CMK (cell line): ENCODE measurements around the gene SRP9.
"Not testable (repeated sequence)": the region's sequence is repeated elsewhere in the genome, so short reads cannot be mapped to it uniquely, and the experiment has no call there.

Experiments
- DNase-seq: peaks from one replicate; pipeline ENCODE4 v3.0.0-alpha.2; 2010; ENCODE audit warnings: low read depth

The SRP9 gene

DNA sequence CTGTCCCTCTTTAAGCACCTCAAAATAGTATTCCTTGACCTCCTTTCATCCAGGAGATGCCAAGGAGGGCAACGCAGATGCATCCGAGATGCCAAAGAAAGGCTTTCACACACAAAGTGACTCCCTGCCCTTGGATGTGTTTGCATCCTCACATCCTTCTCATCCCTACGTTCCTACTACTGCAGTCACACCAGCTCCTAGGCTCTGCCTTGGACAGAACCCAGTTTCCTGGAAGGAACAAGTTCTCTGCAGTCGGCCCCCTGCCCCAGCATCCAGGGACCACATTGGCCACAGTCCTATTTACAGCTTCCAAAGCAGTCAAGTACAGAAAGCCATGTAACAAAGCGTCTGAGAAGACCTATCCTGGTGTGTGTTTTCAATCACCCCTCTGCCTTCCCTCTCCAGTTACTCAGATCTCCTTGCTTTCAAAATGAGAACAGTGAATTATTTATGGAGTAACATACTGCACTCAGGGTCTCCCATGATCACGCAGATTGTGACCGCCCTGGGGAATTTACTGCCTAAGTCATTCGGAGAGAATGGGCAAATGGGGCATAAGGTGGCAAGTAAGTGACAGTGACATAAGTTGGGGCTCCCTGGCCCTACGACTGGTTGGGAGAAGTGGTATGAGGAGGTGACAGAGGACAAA lies 21.8 kb upstream of the SRP9 start:
- no peak for DNase-seq

DNA sequence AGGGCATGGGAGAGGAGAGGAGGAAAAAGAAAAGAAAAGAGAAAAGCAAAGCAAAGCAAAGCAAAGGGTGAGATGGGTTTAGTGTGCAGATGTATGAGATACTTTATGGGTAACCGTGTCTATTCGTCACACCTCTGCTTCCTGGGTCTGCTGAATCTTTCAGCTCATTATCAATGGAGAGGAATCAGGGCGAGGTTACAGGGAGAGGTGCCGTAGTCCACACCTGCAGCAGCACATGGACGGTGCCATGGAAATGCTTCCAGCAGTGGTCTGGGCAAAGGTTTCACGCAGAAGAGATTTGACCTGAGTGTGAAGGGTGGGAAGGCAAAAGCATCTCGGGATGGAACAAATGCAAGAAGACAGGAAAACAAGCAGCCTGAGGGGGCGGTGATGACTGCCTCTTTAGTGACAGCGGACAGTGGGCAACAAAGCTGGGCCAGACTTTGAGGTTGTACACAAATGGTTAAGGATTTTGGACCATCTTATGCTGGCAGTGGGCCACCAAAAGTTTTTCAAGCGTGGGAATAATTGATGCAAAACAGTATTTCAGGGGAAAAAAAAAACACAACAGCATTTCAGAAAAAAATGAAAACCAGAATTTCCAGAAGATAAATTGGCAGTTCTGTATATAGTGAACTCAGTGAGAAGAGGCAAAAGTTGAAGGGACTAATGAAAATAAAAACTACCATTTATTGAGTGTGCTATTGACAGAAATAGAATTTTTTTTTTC lies 19.5 kb upstream of the SRP9 start:
- DNase-seq = no peak

DNA sequence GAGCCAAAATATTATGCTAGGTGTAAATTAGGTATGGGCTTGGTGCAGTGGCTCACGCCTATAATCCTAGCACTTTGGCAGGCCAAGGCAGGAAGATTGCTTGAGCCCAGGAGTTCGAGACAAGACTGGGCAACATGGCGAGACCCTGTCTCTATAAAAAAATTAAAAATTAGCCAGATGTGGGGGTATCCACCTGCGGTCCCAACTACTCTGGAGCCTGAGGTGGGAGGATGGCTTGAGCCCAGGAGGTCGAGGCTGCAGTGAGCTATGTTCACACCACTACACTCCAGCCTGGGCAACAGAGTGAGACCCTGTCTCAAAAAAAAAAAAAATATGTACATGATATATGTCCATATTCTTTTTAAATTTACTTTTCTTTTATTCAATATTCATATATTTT lies 17.7 kb upstream of the SRP9 start:
- not testable (repeated sequence) for DNase-seq

DNA sequence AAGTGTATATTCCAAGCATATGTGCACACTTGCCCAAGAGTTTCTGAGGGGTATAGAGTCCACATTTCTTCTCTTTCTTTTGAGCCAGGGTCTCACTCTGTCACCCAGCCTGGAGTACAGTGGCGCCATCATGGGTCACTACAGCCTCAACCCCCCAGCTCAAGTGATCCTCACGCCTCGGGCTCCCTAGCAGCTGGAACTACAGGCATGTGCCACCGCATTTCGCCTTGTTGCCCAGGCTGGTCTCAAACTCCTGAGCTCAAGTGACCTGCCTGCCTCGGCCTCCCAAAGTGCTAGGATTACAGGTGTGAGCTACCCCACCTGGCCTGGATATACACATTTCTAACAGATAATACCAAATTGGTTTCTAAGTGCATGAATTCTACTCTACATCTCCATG lies 17.1 kb upstream of the SRP9 start:
- no peak for DNase-seq

DNA sequence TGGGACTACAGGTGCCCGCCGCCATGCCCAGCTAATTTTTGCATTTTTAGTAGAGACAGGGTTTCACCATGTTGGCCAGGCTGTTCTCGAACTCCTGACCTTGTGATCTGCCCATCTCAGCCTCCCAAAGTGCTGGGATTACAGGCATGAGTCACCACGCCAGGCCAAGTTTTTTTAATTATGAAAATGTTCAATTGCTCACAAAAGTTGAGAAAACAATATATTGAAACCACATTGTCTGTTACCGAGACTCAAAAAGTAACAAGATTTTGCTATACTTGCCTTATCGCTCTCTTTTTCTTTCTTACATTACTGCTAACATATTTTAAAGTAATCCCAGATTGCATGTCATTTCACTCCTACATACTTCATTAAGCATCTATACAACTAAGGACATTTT lies 16.2 kb upstream of the SRP9 start:
- DNase-seq = not testable (repeated sequence)

DNA sequence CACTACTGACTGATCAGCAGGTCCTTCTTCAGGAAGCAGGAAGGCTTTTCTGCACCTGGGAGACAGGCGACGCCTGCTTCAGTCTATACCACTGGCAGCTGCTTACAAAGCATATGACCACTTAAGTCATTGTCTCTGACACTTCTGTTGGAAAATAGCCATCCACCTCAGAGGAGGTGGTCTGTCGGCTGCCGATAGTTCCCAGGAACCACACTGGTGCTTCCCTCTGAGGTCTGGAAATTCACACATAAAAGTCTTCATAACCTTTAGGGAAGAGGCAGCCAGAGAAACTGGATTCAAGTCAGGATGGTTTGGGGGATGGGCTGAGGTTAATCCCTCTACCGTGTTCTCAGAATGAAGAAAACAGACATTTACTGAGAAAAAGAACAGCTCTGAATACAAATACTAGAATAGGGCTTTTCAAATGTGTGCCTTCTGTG lies 15.6 kb upstream of the SRP9 start:
- DNase-seq = no peak

DNA sequence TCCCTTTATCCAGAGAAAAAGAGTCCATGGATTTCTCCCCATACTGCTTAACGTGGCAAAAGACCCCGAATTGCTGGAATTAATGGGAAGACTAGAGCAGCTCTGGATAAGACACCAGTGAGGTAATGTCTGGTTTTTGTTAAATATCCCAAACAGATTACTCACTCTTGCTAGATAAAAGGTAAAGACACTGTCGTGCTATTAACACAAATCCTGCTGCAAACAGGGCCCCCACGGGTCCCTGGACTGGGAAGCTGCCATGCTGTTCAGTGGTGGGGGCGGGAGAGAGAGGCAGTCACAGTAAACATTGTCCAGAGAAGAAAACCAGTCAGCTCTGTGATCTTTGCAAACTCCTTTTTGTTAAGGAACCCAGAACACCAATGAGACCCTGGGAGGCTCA lies 15.2 kb upstream of the SRP9 start:
- DNase-seq = no peak

DNA sequence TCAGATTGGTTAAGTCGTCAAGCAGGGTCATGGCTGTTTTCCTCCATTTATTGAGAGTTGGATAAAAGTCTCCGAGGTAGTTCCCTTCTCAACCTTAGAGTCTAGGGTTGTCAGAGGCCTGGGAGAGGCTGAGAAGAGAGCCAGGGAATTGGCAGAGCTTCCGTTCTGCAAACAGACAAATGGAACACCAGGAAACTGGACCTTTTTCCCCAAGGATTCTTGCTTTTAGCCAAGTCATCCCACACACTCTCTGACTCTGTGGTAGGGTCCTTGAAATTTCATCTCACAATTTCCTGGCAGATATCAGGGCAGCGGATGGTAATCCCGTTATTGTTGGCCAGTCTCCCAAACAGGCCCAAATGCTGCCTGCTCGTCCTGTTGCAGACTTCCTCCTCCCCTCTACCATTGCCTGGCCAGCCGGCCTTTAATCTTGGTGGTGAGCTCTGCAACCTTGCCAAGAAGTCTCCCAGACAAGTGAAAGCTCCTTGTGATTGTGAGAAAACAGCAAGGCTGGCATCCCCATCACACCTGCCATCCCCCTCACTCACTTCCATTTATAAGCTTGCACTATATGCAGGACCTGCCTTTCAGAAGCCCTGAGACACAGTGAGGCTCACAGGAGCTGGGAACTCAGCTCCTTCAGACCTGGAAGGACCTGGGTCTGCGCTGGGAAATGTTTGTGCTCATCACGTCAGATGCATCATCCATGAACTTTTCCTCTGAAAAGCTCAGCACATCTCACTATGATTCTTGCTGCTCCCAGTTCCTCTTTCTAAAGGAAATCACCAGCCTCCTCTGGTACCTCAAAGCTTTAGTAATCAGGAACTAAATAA lies 13.7 kb upstream of the SRP9 start:
- no peak for DNase-seq

DNA sequence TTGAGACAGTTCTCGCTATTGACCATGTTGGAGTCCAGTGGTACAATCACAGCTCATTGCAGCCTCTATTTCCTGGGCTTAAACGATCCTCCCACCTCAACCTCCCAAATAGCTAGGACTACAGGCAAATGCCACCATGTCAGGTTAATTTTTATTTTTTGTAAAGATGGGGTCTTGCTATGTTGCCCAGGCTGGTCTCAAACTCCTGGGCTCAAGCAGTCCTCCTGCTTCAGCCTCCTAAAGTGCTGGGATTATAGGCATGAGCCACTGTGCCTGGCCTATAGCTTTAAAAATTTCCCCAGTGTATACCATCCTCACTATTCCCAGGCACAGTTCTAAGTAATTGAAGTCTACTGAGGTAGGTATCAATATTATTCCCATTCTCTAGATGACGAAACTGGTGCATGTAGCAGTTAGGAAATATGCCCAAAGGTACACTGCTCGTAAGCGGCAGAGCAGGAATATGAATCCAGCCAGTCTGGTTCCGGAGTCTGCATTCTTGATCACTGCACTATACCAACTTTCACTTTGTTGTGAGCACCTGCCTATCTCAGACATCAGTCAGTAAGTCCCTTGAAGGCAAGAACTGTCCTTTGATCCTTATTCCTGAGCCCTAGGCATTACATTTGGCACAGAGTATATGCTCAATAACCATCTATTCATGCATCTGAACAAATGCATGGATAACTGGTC lies 11.5 kb upstream of the SRP9 start:
- no peak for DNase-seq

DNA sequence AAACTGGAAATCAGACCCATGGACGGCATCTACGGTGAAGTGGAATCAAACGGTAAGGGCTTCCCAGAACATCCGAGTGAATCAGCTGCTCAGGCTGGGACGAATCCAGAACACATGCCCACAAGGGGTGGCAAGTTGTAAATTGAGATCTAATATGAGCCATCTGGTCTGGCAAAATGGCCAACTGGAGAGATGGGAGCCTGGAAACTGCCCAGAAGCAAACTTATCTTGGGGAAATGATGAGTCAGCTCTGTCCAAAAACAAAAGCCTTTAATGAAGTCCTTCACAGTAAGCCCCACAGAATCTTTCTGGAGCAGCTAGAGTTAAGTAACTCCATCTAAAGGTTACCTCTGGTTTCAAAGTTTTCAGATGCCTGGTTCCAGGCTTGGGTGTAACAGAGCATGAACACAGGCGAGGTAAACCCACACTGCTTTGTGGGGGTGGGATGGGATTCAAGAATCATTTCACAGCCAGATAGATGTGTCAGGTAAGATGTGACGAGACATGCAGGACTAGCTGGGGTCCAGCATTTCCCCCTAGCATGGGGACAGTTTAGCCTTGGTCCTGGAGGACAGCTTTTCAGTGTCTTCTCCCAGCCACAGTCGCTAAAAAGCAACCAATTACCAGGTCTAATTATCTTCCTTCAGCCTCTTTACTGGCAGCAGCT lies 10.5 kb upstream of the SRP9 start:
- no peak for DNase-seq

DNA sequence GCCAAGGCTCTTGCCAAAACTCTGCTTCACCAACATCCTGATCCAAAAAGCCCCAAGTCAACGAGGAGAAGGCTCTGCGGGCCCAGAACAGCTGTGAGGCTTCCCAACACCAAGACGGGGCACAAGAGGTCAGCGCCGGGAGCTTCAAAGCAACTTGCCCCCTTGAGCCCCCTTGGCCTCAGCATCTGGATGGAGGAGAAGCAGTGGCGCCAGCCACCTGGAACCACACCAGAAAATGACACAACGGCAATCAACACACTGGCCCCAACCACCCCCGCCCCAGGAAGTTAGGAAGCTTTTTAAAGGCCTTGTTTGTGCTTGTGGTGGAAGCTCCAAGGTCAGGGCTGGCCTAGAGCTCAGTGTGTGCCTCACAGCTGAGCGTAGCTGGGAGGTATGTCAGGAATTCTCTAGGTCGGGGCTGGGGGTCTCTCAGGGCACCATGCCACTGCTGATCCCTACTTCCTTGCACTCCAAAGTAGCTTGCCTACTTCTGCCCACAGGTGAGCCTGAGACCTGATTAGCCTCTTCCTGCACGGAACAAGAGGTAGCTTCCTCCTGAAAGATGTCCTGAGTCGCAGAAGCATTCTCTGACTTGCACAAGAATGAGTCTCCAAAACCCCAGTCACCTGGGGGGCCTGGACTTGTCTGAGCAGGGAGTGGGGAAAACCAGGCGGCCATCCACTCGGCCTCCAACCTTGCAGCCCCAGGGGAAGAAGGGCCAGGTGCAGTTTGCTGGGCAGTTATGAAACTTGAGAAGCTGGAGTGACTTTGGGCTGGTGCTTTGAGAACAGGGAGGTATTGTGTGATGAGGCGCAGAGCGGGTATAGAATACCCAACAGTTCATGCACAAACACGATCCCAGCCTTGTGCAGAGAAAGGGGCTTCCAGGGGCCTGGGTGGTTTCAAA lies 9.7 kb upstream of the SRP9 start:
- DNase-seq = no peak

DNA sequence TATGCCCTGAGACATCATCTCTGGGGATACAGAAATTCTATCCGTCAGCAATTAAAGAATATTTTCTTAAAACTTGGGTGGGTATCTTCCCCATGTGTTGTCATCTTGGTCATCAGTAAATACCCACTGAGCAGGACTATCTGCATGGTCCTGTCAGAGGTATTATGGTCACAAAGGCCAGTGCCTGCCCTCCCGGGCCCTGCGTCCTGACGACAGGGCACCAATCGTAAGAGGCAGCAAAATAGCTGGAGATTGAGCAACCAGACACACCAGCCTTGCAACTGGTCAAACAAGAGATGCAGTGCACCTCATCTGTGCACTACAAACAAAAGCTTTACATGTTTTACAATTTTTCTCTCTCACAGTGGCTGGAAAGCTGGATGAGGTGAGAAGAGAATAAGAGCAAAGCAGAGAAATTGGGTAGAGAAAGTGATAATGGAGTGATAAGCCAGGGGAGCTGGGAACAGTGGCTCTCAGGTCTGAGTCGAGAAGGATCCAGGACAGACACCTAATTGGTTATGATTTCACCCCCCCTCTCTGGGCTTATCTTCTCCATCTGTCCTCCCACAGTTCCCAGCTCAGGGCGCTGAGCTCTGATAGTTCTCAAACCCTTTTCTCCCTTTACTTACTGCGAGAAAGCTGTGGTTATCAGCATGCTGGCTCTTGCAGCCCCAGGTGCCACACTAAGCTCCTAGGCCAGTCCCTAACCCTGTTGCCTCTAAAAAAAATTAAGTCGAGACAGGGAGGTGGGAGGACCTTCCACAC lies 8.8 kb upstream of the SRP9 start:
- DNase-seq = no peak

DNA sequence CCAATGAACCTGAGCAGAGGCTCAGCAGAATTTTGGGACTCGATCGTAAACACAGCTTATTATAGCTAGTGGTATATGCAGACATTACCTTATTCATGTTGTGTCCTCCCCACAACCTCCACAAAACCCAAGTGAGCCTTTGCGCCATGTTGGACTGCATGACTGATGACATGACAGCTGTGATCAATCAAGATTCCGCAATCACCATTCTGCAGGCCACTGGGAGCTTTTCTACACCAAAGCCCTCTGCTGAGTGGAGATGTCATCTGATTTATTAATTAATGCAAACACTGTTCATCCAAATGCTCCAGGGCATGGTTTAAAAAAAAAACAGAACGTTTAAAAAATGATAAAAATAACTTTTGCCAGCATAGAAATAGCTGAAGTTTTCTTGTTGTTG lies 7.9 kb upstream of the SRP9 start:
- DNase-seq = no peak

DNA sequence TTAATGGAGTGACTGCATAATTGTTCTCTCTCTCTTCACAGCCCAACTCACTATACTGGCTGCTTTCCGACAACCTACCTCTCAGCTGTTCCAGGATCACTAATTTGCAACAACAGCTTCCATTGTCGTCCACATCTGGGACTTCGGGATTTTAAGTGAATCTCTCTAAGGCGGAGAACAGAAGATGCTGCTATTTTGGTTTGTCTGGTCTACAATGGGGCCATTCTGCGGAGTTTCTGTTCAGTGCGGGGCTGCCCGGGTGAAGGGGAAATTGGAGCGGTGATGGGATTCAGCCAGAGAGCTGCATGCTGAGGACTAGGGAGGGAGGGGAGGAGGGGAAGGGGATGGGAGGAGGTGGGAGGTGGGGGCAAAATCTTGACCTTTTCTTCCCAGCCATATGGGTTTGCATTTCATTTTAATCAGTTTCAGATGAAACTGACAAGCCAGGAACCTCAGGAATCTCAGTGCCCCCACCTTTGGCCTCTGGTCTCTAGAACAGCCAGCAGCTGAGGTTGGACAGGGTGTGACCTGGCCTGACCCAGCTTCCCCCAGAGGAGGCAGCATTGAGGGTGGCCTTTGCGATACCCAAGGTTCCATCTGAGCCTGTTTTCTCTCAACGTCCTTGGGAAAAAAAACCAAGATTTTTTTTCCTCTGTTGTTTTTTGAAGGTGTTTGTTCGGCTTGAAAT lies 6.9 kb upstream of the SRP9 start:
- no peak for DNase-seq

DNA sequence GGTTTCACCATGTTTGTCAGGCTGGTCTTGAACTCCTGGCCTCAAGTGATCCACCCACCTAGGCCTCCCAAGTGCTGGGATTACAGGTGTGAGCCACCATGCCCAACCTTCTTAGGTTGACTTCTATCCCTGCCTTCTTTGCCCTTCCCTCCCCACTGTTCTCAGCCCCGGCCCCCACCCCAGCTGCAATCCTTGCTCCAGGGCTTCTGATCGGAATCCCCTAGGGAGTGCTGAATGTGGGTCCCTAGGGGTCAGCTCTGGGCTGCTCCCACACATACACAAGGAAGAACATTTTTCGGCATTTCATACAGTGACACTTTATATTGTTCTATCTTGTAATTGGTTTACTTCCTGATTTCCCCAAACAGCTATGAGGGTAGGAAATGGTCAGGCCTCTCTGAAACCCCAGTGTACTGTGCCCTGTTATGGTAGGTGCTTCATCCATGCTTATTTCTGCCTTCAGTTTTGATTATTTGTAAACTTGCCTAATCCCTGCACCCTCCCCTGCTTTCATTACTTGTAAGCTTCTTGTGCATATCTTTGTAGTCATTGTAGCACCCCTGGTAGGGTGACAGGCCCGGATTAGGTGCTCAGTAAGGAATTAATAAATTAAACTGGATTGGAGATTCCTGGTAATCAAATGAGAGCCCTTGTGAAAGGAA lies 5.8 kb upstream of the SRP9 start:
- no peak for DNase-seq

DNA sequence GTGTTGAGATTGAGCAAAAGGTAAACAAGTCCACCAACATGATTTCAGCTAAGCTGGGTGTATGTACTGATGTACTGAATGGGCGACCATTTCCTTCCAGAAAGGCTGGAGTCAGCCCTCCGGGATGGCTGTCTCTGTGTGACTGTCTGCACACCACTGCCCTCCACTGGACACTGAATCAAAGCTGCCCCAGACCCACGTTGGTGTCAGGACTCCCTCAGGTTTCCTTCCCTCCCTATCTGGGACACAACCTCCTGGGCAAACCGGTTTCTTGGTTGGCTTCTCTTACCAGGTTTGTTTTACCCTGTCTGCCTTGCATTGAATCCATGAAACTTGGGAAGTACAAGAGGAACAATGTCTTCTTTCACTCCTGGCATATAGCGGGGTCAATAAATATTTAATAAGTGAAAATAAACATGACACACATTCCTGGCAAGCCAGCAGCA lies 5.3 kb upstream of the SRP9 start:
- DNase-seq = peak; percentile 40

DNA sequence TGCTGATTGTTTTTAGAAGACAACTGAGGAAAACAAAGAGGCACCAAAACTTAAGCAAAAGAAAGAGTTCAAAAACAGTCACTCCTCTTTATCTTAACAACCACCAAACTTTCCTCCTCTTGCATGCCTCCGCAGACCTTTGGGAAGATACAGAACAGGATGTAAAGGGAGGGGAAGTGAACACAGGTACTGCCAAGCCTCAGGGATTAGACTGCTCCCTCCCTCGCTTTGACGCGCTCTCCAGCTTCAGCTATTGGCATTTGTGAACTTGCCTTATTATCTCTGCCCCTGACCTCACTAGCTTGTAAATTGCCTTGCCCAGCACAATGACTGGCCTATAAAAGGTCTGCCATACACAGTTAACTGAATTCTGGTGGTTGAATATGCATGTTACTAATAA lies 4.8 kb upstream of the SRP9 start:
- no peak for DNase-seq

DNA sequence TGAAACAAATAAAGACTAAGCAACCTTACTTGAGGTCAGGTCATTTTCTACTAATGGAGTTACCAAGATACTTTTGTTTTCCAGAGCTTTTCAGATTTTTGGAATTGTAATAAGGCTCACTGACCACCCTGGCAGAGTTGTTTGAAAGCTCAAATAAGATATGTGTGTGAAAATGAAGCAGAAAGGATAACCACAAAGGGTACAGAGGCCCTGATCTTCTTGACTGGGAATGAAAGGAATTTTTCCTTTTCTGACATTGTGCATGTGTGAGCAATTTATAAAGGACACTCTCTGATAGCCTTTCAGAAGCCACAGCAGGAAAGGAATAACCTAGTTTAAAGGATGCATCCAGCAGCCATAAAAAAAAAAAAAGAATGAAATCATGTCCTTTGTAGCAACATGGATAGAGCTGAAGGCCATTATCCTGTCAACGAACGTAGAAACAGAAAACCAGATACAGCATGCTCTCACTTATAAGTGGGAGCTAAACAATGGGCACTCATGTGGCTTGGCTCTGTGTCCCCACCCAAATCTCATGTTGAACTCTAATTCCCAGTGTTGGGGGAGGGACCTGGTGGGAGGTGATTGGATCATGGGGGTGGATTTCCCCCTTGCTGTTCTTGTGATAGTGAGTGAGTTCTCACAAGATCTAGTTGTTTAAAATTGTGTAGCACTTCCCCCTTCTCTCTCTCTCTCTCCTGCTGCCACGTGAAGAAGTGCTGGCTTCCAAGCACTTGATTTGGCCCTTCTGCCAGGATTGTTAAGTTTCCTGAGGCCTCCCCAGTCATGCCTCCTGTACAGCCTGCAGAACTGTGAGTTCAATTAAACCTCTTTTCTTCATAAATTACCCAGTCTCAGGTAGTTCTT lies 3.1 kb upstream of the SRP9 start:
- DNase-seq = no peak
